ENCODE results near the gene NYAP1.
"Not testable (repeated sequence)": the region's sequence is repeated elsewhere in the genome, so short reads cannot be mapped to it uniquely, and the experiment has no call there.

NYAP1 gene

DNA sequence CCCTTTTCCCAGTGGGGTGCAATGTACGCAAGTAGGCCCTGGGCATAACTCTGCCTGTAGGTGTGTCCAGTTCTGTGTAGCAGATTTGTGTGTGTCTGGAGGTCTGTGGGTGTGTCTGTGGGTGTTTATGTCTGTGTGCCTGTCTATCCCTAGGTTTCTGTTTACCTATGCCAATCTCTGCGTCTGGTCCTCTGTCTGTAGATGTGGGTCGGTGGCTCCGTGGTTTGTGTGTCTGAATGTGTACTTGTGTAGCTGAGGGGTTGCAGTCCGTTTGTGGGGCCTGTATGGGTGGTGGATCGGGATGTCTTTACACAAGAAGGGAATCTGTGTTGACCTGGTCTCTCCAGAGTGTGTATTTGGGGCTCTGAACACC is 932 bp downstream of the NYAP1 start:
- DNase-seq: no peak

DNA sequence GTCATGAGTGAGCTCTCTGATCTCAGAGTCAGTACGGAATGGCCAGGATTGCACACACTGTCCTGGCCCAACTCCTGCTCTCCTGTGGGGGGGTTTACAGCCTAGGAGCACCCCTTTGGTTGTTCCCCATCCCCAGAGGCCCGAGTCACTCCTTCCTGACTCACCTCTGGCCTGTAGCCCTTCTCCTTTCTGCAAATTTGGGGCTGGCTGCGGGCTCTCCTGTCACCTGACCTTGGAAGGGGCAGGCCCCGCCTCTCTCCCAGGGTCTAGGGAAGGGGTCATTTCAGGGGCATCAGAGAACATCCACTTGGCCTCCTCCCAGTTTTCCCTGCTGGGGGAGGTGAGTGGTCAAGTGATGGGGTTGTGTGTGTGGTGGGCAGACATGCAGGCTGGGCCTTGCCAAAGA is 1.7 kb downstream of the NYAP1 start:
- no peak for DNase-seq

DNA sequence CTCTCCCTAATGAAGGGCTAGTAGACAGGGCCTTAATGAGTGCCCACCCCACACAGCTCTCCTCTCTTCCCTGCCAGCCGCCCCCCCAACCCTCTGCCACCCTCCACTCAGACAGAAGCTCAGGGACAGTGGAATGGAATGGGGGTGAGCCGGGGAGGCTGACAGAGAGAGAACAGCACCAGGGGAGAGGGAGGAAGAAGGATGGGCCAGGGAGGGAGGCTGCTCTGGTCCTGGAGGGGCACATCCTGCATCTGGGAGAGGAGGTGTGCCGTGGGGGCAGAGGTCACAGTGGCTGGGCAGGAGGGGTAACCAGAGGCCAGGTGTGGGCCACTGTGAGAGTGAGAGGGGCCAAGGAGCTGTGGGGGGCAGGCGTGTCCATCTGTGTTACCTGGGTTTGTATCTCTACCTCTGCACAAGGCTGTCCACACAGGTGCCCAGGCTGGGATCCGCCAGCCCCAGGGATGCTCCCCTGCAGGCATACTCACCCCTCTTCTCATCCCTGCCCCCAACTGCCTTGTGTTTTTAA is 2.4 kb downstream of the NYAP1 start:
- DNase-seq: no peak

DNA sequence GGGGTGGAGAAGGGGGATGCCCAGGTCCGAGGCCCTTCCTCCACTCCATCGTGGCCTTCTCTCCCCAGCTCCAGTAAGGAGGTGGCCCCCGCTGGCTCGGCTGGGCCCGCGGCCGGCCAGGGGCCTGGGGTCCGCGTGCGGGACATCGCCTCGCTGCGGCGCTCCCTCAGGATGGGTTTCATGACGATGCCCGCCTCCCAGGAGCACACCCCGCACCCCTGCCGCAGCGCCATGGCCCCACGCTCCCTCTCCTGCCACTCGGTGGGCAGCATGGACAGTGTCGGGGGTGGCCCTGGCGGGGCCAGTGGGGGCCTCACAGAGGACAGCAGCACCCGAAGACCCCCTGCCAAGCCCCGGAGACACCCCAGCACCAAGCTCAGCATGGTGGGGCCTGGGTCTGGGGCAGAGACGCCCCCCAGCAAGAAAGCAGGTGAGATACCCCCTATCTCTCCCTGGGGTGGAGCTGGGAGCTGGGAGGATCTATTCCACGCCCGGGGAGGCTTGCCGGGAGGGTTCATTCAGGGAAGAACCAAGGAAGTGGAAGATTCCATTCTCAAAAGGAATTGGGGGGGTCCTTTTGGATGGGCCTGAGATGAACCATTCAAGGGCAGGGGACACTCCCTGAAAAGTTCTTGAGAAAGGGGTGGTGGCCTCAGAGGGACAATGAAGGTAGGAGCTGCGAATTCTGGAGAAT is 3.2 kb downstream of the NYAP1 start:
- DNase-seq: no peak

DNA sequence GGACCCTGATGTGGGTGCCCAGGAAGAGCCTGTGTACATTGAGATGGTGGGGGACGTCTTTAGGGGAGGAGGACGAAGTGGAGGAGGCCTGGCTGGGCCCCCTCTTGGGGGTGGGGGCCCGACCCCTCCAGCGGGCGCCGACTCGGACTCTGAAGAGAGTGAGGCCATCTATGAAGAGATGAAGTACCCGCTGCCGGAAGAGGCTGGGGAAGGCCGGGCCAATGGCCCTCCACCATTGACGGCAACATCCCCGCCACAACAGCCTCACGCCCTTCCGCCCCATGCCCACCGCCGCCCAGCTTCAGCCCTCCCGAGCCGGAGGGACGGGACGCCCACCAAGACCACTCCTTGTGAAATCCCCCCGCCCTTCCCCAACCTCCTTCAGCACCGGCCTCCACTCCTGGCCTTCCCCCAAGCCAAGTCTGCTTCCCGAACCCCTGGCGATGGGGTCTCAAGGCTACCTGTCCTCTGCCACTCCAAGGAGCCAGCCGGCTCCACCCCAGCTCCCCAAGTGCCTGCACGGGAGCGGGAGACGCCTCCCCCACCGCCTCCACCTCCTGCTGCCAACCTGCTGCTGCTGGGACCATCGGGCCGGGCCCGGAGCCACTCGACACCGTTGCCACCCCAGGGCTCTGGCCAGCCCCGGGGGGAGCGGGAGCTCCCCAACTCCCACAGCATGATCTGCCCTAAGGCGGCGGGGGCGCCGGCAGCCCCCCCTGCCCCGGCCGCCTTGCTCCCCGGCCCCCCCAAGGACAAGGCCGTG is 4.8 kb downstream of the NYAP1 start:
- DNase-seq: no peak

DNA sequence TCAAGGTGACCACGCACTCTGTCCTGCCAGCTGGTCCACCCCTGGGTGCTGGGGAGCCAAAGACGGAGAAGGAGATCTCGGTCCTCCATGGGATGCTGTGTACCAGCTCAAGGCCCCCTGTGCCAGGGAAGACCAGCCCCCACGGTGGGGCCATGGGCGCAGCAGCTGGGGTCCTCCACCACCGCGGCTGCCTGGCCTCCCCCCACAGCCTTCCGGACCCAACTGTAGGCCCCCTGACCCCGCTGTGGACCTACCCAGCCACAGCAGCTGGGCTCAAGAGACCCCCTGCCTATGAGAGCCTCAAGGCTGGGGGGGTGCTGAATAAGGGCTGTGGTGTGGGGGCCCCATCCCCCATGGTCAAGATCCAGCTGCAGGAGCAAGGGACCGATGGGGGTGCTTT is 5.4 kb downstream of the NYAP1 start:
- DNase-seq: no peak

DNA sequence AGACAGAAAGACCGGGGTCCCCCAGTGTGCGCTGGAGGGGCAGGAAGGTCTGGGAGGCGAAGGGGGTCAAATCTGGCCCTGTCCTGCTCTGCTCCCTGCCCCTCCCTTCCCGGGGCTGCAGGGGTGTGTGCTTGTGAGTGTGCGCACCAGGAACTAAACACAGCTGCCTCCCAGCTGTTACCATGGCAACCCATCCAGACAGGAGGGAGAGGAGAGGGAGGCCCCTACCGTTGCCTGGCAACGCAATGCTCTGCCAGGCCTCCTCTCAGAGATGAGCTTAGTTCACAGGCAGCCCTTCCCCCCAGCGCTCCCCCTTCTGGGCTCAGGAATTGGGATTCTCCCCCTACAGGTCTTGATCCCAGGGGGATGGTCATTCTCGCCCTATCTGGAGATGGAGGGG is 6.1 kb downstream of the NYAP1 start:
- DNase-seq: no peak

GRCh38 chr7:100490483-100491191 is 6.9 kb downstream of the NYAP1 start:
- DNase-seq: no peak

DNA sequence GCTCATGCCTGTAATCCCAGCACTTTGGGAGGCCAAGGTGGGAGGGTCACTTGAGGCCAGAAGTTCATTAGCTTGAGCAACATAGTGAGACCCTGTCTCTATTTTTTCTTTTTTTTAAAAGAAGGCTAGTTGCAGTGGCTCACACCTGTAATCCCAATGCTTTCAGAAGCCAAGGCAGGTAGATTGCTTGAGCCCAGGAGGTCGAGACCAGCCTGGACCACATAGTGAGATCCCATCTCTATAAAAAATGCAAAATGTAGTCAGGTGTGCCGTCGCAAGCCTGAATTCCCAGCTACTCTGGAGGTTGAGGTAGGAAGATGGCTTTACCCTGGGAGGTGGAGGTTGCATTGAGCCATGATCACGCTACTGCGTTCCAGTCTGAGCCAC is 7.5 kb downstream of the NYAP1 start:
- DNase-seq: no peak

DNA sequence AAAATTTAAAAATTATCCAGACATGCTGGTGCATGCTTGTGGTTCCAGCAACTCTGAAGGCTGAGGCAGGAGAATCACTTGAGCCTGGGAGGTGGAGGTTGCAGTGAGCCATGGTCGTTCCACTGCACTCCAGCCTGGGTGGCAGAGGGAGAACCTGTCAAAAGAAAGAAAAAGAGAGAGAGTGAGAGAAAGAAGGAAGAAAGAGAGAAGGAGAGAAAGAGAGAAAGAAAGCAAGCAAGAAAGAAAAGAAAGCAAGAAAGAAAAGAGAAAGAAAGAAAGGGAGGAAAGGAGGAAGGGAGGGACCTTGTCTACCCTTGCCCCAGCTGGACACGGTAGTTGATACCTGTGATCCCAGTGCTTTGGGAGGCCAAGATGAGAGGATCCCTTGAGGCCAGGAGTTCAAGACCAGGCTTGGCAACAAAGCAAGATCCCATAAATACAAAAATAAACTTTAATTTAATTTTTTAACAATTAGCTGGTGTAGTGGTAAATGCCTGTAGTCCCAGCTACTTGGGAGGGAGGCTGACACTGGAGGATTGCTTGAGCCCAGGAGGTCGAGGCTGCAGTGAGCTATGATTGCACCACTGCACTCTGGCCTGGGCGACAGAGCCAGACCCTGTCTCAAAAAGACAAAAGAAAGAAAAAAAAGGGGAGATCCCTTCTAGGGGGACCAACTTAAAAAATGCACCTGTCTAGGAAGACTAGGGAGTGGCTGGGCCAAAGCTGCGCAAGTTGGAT is 9.2 kb downstream of the NYAP1 start:
- no peak for DNase-seq

GRCh38 chr7:100493476-100494264 is 9.9 kb downstream of the NYAP1 start:
- no peak for DNase-seq

- no peak for DNase-seq
These were observed 12.8 kb downstream of the NYAP1 start for GRCh38 chr7:100496509-100496908.

DNA sequence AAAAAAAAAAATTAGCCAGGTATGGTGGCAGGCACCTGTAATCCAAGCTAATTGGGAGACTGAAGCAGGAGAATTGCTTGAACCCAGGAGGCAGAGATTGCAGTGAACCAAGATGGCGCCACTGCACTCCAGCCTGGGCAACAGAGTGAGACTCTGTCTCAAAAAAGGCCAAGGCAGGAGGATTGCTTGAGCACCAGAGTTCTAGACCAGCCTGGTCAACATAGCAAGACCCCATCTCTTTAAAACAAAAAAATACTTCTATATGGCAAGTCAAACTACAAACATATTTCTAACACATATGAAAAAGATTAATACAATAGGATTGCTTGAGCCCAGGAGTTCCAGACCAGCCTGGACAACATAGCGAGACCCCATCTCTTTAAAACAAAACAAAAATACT is 17.0 kb downstream of the NYAP1 start:
- DNase-seq: not testable (repeated sequence)

DNA sequence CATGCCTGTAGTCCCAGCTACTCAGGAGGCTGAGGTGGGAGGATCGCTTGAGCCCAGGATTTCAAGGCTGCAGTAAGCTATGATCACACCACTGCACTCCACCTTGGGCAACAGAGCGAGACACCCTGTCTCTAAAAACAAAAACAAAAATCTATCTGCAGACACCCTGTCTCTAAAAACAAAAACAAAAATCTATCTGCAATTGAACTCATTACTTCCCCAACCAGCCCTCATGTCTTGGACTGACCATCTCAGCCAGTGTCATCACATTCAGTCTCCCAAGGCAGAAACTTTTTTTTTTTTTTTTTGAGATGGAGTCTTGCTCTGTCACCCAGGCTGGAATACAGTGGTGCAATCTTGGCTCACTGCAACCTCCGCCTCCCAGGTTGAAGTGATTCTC is 20.3 kb downstream of the NYAP1 start:
- not testable (repeated sequence) for DNase-seq

DNA sequence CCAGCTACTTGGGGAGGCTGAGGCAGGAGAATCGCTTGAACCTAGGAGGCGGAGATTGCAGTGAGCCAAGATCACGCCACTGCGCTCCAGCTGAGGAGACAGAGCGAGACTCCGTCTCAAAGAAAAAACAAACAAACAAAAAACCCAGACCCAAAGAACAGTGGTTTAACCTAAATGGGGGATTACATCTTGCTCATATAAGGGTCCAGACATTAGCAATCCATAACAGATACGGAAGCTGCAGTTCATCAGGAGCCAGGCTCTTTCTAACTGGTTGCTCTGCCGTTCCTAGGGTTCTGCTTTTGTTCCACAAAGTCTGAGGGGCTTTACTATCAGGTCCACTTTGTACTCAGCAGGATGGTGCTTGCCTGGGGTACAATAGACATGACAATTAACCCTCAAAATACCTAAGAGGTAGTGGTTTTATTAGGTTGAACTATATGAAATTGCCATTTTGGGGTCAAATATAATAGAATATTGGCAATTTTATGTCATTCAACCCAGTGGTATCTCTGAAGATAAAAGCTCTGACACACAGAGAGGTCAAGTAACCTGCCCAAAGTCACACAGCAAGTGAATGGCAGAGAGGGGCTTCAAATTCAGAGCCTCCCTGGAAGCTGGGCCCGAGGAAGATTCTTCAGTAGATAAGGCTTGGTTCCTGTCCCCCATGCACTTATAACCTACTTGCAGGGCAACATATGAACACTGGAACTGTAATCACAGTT is 21.3 kb downstream of the NYAP1 start:
- DNase-seq: no peak

GRCh38 chr7:100506356-100506923 is 22.7 kb downstream of the NYAP1 start:
- no peak for DNase-seq

DNA sequence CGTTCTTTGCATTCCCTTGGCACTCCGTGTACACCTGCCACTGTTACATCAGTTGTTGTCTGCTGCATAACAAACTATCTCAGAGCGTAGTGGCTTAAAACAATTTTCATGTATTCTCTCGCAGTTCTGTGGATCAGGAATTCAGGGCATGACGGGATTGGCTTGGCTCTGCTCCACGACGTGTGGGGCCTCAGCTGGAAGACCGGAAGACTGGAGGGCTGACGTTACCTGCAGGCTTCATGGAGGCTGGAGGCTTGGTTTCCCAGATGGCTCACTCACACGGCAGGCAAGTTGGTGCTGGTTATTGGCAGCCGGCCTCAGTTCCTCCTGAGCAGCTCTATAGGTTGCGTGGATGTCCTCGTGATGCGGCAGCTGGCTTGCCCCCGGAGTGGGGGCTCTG is 25.5 kb downstream of the NYAP1 start:
- no peak for DNase-seq

DNA sequence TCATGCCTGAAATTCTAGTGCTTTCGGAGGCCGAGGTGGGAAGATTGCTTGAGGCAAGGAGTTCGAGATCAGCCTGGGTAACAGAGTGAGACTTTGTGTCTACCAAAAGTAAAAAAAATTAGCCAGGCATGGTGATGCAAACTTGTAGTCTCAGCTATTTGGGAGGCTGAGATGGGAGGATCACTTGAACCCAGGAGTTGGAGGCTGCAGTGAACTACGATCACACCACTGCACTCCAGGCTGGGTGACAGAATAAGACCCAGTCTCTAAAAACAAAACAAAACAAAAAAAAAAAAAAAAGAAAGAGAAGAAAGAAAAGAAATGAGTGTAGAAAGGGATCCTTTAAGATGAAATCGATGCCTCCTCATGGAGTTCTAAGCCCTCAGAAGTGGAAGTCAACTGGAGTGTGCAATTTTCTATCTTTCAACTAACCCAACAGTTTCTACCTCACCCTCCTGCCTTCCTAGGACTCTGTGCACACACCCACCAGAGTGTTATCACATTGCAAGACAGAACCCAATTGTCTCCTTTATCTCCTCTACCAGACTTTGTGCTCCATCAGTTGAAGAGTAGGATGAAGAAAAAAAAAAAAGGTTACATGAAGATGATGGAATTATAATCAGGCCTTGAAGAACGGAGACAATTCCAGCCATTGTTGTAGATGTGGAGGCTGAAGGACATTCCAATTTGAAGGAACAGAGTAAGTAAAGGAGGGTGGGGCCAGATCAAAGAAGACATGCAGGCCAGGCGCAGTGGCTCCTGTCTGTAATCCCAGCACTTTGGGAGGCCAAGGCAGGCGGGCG is 26.9 kb downstream of the NYAP1 start:
- DNase-seq: no peak

DNA sequence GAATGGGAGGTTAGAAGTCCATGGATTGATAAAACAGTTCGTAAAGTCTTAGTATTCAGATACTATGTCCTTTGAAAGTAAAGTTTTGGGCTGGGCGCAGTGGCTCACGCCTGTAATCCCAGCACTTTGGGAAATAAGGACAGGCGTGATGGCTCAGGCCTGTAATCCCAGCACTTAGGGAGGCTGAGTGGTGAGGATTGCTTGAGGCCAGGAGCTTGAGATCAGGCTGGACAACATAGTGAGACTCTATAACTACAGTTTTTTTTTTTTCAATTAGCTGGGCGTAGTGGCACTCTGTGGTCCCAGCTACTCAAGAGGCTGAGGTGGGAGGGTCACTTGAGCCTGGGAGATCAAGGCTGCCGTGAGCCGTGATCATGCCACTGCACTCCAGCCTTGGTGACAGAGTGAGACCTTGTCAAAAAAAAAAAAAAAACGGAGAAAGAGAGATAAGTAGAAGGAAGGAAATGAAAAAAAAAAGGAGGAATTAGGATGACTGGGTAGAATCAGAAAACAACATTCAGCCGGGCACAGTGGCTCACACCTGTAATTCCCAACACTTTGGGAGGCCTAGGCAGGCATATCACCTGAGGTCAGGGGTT is 29.6 kb downstream of the NYAP1 start:
- DNase-seq: no peak

DNA sequence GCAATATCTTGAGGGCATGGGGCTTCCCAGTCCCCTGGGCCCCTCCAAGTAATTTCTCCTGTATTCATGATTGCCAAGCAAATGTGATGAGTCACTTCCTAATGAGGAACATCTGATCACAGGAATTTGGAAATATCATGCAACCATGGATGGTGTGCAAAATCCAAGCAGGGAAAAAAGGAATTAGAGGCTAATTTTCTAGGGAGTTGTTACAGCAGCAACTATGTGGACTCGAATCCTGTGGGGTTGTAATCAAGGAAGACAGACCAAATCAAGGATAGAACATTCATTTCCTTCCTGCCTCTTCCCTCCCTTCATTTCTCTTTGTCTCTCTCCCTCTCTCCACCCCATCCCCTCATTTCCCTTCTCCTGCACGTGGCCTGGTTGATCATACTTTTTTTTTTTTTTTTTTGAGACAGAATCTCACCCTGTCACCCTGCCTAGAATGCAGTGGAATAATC is 31.4 kb downstream of the NYAP1 start:
- no peak for DNase-seq

Data from NK-92 treated with Interleukin-12 subunit alpha and Interleukin-12 subunit beta, amount 100 ng/mL, for 24 hours (cell line).